ENCODE data around the gene EMD. TPM values are rescaled to one million over a fixed set of nuclear protein-coding genes. Genes with fewer than 3 reads are reported as not detected.

Gene EMD
- total RNA-seq (2022; extraction: Qiagen RNA extraction): 134 to 157 TPM (median 149 TPM) in 5 replicates

DNA sequence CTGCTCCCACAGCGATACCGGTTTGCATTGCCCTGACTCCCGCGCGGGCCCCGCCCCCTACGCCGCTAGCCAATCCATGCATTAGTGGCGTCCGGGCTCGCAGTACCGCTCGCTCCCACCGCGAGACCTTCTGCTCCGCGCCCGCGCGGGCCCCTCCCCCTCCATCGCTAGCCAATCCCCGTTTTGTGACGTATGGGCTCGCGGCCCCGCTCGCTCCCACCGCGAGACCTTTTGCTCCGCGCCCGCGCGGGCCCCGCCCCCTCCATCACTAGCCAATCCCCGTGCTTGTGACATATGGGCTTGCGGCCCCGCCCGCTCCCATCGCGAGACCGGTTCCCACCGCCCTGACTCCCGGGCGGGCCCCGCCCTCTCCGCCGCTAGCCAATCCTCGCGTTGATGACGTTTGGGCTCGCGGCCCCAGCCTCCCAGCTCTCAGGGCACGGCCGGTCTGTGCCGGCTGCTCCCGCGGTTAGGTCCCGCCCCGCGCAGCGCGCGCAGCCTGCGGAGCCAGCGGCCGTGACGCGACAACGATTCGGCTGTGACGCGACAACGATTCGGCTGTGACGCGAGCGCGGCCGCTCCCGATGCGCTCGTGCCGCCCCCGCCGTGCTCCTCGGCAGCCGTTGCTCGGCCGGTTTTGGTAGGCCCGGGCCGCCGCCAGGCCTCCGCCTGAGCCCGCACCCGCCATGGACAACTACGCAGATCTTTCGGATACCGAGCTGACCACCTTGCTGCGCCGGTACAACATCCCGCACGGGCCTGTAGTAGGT is at the start of gene EMD:
Gene EMD (plus strand): TSS at position 497 of the 770 bp plus-strand sequence. CDS start 190 bp downstream, at position 687.

DNA sequence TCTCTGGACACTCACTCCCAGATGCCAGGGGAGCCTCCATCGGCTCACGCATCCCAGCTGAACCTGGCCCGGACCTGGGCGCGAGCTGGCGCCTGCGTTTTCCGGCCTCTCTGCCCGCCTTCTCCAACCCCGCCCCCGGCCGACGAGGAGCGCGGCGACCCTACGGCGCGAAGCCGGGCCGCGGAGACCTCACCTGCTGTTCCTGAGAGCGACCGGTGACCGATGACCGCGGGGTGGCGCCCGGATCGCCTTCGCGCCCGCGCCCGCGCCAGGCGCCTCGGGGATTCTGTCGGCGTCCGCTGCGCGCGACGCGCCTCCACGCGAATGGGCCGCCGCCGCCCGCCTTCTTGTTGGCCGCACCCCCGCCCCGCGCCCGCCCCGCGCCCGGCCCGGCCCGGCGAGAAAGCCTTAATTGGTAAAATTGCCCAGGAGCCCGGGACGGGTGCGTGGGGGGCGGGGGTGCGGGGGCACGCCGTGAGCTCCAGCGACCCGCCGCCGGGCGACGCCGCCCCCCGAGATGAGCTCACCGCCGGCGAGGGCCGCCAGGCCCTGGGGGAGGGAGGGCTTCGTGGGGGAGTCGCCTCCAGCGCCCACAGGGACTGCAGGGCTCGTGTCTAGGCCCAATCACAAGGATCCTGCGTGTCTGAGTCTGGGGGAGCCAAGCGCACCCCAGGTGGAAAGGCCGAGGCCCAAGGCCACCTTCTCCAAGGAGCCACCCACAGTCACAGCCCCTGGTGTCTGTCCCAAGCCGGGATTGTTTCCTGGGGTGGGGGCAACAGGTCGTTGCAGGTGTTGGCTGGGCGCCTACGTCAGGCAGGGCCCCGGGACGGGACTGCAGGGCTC is 4.6 kb upstream of the EMD start, which contains the start of gene FLNA:
Gene FLNA (minus strand): TSS at position 322 of the 843 bp plus-strand sequence. CDS start 3,389 bp downstream, outside the sequence.

DNA sequence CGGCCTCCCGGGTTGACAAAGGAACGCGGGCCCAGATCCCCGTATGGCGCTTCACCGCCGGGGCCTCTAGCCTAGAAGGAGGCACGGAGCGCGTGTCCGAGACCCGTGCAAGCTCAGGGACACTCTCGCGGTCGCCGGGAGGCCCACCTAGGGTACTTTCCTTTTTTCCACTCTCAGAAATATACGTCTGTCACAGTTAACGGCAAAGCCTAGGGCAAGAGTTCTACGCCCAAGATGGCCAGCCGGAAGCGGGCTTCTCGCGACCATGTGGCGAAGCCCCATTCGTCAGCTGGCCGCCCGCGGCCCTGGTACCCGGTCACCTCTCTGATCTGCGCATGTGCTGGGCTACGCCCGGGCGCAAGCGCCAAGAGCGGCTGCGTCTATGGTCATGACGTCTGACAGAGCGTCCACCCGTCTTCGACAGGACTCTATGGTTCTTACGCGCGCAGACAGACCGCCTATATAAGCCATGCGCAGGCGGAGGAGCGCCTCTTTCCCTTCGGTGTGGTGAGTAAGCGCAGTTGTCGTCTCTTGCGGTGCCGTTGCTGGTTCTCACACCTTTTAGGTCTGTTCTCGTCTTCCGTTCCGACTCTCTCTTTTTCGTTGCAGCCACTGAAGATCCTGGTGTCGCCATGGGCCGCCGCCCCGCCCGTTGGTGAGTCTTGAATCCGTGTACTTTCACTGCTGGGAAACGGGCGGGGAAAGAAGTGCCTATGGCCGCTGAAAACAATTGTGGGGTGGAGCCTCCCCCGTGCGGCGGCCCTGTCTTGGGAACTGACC is 19.0 kb downstream of the EMD start, which contains the start of gene RPL10:
Gene RPL10 (plus strand): TSS at position 490 of the 780 bp plus-strand sequence. CDS start 143 bp downstream, at position 633.

DNA sequence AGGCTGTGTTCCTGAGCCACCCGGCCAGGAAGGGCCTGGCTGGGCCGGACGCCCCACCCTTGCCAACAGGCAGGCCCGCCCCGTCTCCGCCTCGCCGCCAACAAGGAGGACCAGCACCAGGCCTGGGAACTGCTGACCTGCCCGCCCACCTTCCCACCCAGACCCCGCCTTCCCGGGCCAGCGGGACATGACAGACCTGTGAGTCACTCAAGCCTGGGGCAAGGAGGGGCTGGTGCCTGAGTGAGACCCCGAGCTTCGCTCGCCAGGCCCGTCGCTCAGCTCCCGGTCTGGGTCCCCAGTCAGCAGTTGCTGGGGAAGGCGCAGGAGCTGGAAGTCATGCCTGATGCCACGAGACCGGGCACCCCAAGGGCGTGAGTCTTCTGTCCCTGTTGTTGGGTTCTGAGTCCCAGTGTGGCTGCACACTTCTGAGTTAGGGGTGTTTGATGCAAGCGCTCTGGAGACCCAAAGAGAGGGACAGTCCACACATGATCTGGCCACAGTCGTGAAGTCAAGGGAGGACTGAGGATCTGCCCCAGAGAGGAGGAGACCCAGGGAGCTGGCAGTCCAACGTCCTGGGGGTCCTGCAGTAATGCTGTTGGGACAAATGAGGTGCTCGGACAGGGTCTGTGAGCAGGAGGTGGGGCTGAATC is 30.3 kb downstream of the EMD start, which contains the start of gene DNASE1L1:
Gene DNASE1L1 (minus strand): TSS at position 33 of the 650 bp plus-strand sequence. CDS start 3,686 bp downstream, outside the sequence.

DNA sequence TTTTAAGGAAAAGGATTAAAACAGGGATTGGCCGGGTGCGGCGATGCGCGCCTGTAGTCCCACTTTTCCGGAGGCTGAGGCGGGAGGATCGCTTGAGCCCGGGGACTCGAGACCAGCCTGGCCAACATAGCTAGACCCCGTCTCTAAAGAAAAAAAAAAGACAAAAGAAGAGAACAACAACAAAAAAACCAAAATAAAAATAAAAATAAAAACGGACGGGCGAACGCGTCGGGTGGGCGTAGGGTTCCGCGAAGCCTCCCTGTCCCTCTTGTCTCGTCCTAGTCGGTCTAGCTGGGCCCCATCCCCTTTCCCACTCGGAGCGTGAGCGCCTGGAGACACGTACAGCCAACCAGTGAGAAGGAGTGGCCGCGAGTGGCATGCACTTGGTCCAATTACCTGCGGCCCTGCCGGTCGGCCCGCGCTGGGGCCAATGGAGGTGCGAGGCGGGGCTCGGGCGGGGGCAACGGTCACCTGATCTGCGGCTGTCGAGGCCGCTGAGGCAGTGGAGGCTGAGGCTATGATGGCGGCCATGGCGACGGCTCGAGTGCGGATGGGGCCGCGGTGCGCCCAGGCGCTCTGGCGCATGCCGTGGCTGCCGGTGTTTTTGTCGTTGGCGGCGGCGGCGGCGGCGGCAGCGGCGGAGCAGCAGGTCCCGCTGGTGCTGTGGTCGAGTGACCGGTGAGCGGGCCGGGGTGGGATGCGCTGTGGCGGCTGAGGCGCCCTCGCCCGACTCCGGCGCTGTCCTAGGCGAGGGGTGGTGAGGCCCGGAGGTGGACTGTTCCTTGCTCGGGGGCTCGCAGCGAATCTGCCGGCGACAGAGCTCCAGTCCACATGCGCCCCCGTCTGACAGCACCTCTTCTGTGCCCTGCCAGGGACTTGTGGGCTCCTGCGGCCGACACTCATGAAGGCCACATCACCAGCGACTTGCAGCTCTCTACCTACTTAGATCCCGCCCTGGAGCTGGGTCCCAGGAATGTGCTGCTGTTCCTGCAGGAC is 49.4 kb downstream of the EMD start, which contains the start of gene ATP6AP1:
Gene ATP6AP1 (plus strand): TSS at position 502 of the 996 bp plus-strand sequence. CDS start 16 bp downstream, at position 518.

Other genes starting within 250 kb of the EMD start
- gene OPN1LW, start 235.1 kb upstream of the EMD start, total RNA-seq (2022; extraction: Qiagen RNA extraction): not detected in 5 replicates
- gene OPN1MW, start 196.7 kb upstream of the EMD start, total RNA-seq (2022; extraction: Qiagen RNA extraction): not detected in 5 replicates
- gene OPN1MW2, start 159.5 kb upstream of the EMD start, total RNA-seq (2022; extraction: Qiagen RNA extraction): not detected in 5 replicates
- gene OPN1MW3, start 121.7 kb upstream of the EMD start, total RNA-seq (2022; extraction: Qiagen RNA extraction): not detected in 5 replicates
- 0.09 TPM in 1 of 5 replicates, not detected in the others for gene TEX28, start 84.2 kb upstream of the EMD start, total RNA-seq (2022; extraction: Qiagen RNA extraction)
- gene TKTL1, start 83.5 kb upstream of the EMD start, total RNA-seq (2022; extraction: Qiagen RNA extraction): 0.11 to 0.19 TPM (median 0.12 TPM) in 4 of 5 replicates, not detected in the other
- 1,222 to 1,700 TPM (median 1,580 TPM) in 5 replicates for gene FLNA, start 4.7 kb upstream of the EMD start, total RNA-seq (2022; extraction: Qiagen RNA extraction)
- 4,314 to 5,661 TPM (median 4,476 TPM) in 5 replicates for gene RPL10, start 19.1 kb downstream of the EMD start, total RNA-seq (2022; extraction: Qiagen RNA extraction)
- gene DNASE1L1, start 30.0 kb downstream of the EMD start, total RNA-seq (2022; extraction: Qiagen RNA extraction): 24.9 to 30.3 TPM (median 28.4 TPM) in 5 replicates
- 30.5 to 39.0 TPM (median 34.2 TPM) in 5 replicates for gene TAFAZZIN, start 32.2 kb downstream of the EMD start, total RNA-seq (2022; extraction: Qiagen RNA extraction)
- 73.1 to 108 TPM (median 104 TPM) in 5 replicates for gene ATP6AP1, start 49.4 kb downstream of the EMD start, total RNA-seq (2022; extraction: Qiagen RNA extraction)
- gene GDI1, start 57.9 kb downstream of the EMD start, total RNA-seq (2022; extraction: Qiagen RNA extraction): 83.8 to 110 TPM (median 102 TPM) in 5 replicates
- gene FAM50A, start 64.8 kb downstream of the EMD start, total RNA-seq (2022; extraction: Qiagen RNA extraction): 102 to 123 TPM (median 110 TPM) in 5 replicates
- 5.6 to 25.1 TPM (median 13.8 TPM) in 5 replicates for gene PLXNA3, start 79.0 kb downstream of the EMD start, total RNA-seq (2022; extraction: Qiagen RNA extraction)
- 46.2 to 57.3 TPM (median 56.4 TPM) in 5 replicates for gene LAGE3, start 100.0 kb downstream of the EMD start, total RNA-seq (2022; extraction: Qiagen RNA extraction)
- 60.1 to 68.0 TPM (median 66.5 TPM) in 5 replicates for gene UBL4A, start 107.3 kb downstream of the EMD start, total RNA-seq (2022; extraction: Qiagen RNA extraction)
- gene SLC10A3, start 111.3 kb downstream of the EMD start, total RNA-seq (2022; extraction: Qiagen RNA extraction): 29.1 to 41.5 TPM (median 40.6 TPM) in 5 replicates
- gene FAM3A, start 136.9 kb downstream of the EMD start, total RNA-seq (2022; extraction: Qiagen RNA extraction): 34.7 to 46.6 TPM (median 42.6 TPM) in 5 replicates
- gene G6PD, start 167.6 kb downstream of the EMD start, total RNA-seq (2022; extraction: Qiagen RNA extraction): 1,257 to 1,682 TPM (median 1,603 TPM) in 5 replicates
- gene IKBKG, start 168.3 kb downstream of the EMD start, total RNA-seq (2022; extraction: Qiagen RNA extraction): 30.1 to 42.7 TPM (median 40.9 TPM) in 5 replicates
- gene CTAG1A, start 205.8 kb downstream of the EMD start, total RNA-seq (2022; extraction: Qiagen RNA extraction): not detected in 5 replicates
- not detected in 5 replicates for gene CTAG1B, start 240.0 kb downstream of the EMD start, total RNA-seq (2022; extraction: Qiagen RNA extraction)